H1 (cell line): ENCODE results near the gene BHMT2. TPM values are rescaled to one million over a fixed set of nuclear protein-coding genes. Genes with fewer than 3 reads are reported as not detected.

ENCODE experiments used
- CTCF ChIA-PET: fragments of 300-600 bp; sonication (Branson Sonifier 250); formaldehyde crosslinking; loops from one replicate; lab custom pipeline; 2021; ENCODE audit not compliant: partially characterized antibody; lab: Charles Lee
- POLR2A ChIA-PET: fragments of 300-600 bp; sonication (Branson Sonifier 250); formaldehyde crosslinking; loops from one replicate; lab custom pipeline; 2021; ENCODE audit warnings: inconsistent platforms; ENCODE audit not compliant: partially characterized antibody; lab: Charles Lee
- DNase-seq, 2 experiments: peaks; one replicate each; pipeline versions ENCODE4 v3.0.0 to v3.0.0-alpha.2; 2010 to 2022; ENCODE audit warnings: low spot score in 2 of 2, low read depth in 1 of 2, mixed read lengths in 1 of 2
- FAIRE-seq: peaks from 2 replicates; lab custom pipeline; 2011; peaks lifted over from hg19 to GRCh38; lab: Jason Lieb, UNC
- H2AFZ ChIP-seq: 2 replicates; pipeline ENCODE4 v1.8.1; 2012; ENCODE audit warnings: low read length, inconsistent platforms
- H2AK5ac ChIP-seq: 2 replicates; pipeline ENCODE4 v1.6.1; 2013; ENCODE audit warnings: low read depth, low read length
- H2BK120ac ChIP-seq: replicated peaks from 2 replicates; pipeline ENCODE3; 2013; ENCODE audit warnings: low read depth, low read length, inconsistent platforms
- H2BK12ac ChIP-seq: 2 replicates; pipeline ENCODE4 v1.6.1; 2013; ENCODE audit warnings: low read depth, low read length
- H2BK15ac ChIP-seq: 2 replicates; pipeline ENCODE4 v1.6.1; 2013; ENCODE audit warnings: low read length
- H2BK20ac ChIP-seq: 2 replicates; pipeline ENCODE4 v1.6.1; 2013; ENCODE audit warnings: low read length
- H2BK5ac ChIP-seq: 2 replicates; pipeline ENCODE4 v1.6.1; 2013; ENCODE audit warnings: low read depth, low read length
- H3K14ac ChIP-seq: 2 replicates; pipeline ENCODE4 v1.6.1; 2013; ENCODE audit warnings: inconsistent platforms; ENCODE audit not compliant: insufficient read length
- H3K18ac ChIP-seq: 2 replicates; pipeline ENCODE4 v1.6.1; 2013; ENCODE audit warnings: low read length; ENCODE audit errors: extremely low read depth
- H3K23ac ChIP-seq: 2 replicates; pipeline ENCODE4 v1.6.1; 2013; ENCODE audit warnings: inconsistent platforms; ENCODE audit not compliant: insufficient read length
- H3K23me2 ChIP-seq: 2 replicates; pipeline ENCODE4 v1.6.1; 2013; ENCODE audit warnings: low read depth, low read length
- H3K27ac ChIP-seq: 2 replicates; pipeline ENCODE4 v1.6.1; 2011; ENCODE audit warnings: low read depth, low read length, inconsistent platforms
- H3K27me3 ChIP-seq, 4 experiments: replicated peaks in 1 of 4; 1 replicate in 1 of 4; 2 replicates in 3 of 4; pipeline versions ENCODE4 v1.6.1 to v1.8.1; 2011 to 2013; ENCODE audit warnings: low read length in 3 of 4, mild to moderate bottlenecking in 3 of 4, inconsistent platforms in 2 of 4, mixed read lengths in 2 of 4, moderate library complexity in 1 of 4; ENCODE audit not compliant: control insufficient read depth in 3 of 4, insufficient read depth in 3 of 4; ENCODE audit errors: extremely low read depth in 1 of 4
- H3K36me3 ChIP-seq, 4 experiments: 2 replicates each; pipeline versions ENCODE4 v1.6.1 to v1.8.1; 2011 to 2013; ENCODE audit warnings: mild to moderate bottlenecking in 4 of 4, low read length in 3 of 4, moderate library complexity in 2 of 4, control low read depth in 1 of 4, inconsistent platforms in 1 of 4; ENCODE audit not compliant: insufficient read depth in 4 of 4, control insufficient read depth in 2 of 4
- H3K4ac ChIP-seq: replicated peaks from 2 replicates; pipeline ENCODE3; 2013; ENCODE audit warnings: low read length, low read depth, mixed read lengths, inconsistent platforms; ENCODE audit not compliant: insufficient read length
- H3K4me1 ChIP-seq, 4 experiments: replicated peaks in 1 of 4; 1 replicate in 1 of 4; 2 replicates in 3 of 4; pipeline versions ENCODE4 v1.6.1 to v1.8.1; 2011 to 2013; ENCODE audit warnings: low read length in 3 of 4, inconsistent platforms in 2 of 4, mixed read lengths in 1 of 4; ENCODE audit not compliant: insufficient read depth in 4 of 4, control insufficient read depth in 3 of 4
- H3K4me2 ChIP-seq, 2 experiments: 2 replicates each; pipeline versions ENCODE4 v1.6.1 to v1.8.1; 2011 to 2013; ENCODE audit warnings: low read depth in 2 of 2, low read length in 2 of 2, control low read depth in 1 of 2, inconsistent platforms in 1 of 2, mild to moderate bottlenecking in 1 of 2; ENCODE audit not compliant: insufficient read depth in 1 of 2
- H3K4me3 ChIP-seq, 4 experiments: fragments of 200-600, 300-600 bp in 1 of 4; sonication (generic), shearing (Covaris generic), sonication (Bioruptor Twin) in 1 of 4; 2 replicates each; pipeline versions ENCODE4 v1.5.1 to v1.8.1; 2011 to 2016; ENCODE audit warnings: low read length in 4 of 4, low read depth in 3 of 4, control low read depth in 2 of 4, inconsistent platforms in 2 of 4, mild to moderate bottlenecking in 2 of 4, mixed read lengths in 1 of 4, moderate library complexity in 1 of 4; ENCODE audit not compliant: insufficient read depth in 2 of 4; ENCODE audit errors: extremely low read depth in 1 of 4
- H3K56ac ChIP-seq: replicated peaks from 2 replicates; pipeline ENCODE3; 2013; ENCODE audit warnings: low read depth, mild to moderate bottlenecking, mixed read lengths, low read length, inconsistent platforms; ENCODE audit not compliant: insufficient read length
- H3K79me1 ChIP-seq: 2 replicates; pipeline ENCODE4 v1.6.1; 2013; ENCODE audit warnings: low read depth, low read length, control low read depth
- H3K79me2 ChIP-seq, 2 experiments: 2 replicates each; pipeline versions ENCODE4 v1.6.1 to v1.8.1; 2012 to 2013; ENCODE audit warnings: low read length in 2 of 2, mild to moderate bottlenecking in 2 of 2, inconsistent platforms in 1 of 2; ENCODE audit not compliant: insufficient read depth in 2 of 2, control insufficient read depth in 1 of 2
- H3K9ac ChIP-seq, 4 experiments: replicated peaks in 1 of 4; 1 replicate in 1 of 4; 2 replicates in 3 of 4; pipeline versions ENCODE4 v1.6.1 to v1.8.1; 2011 to 2013; ENCODE audit warnings: low read depth in 3 of 4, low read length in 3 of 4, control low read depth in 2 of 4, mild to moderate bottlenecking in 2 of 4, moderate library complexity in 2 of 4, inconsistent platforms in 1 of 4; ENCODE audit errors: extremely low read depth in 1 of 4
- H3K9me3 ChIP-seq, 2 experiments: 2 replicates each; pipeline versions ENCODE4 v1.6.1 to v1.8.1; 2012 to 2013; ENCODE audit warnings: mild to moderate bottlenecking in 2 of 2, moderate library complexity in 2 of 2, control low read depth in 1 of 2, inconsistent platforms in 1 of 2, low read depth in 1 of 2, low read length in 1 of 2, mixed read lengths in 1 of 2; ENCODE audit not compliant: insufficient read depth in 2 of 2
- H4K20me1 ChIP-seq, 2 experiments: replicated peaks in 1 of 2; 2 replicates each; pipeline versions ENCODE3 to v1.8.1; 2011 to 2013; ENCODE audit warnings: inconsistent platforms in 2 of 2, low read length in 2 of 2, mild to moderate bottlenecking in 1 of 2; ENCODE audit not compliant: insufficient read depth in 2 of 2, control insufficient read depth in 1 of 2
- H4K5ac ChIP-seq: 2 replicates; pipeline ENCODE4 v1.6.1; 2013; ENCODE audit warnings: low read length, low read depth, mixed read lengths, inconsistent platforms; ENCODE audit not compliant: insufficient read length
- H4K8ac ChIP-seq: 2 replicates; pipeline ENCODE4 v1.8.0; 2013; ENCODE audit warnings: mild to moderate bottlenecking, moderate library complexity, low read length, inconsistent platforms; ENCODE audit not compliant: insufficient read depth; ENCODE audit errors: extremely low read depth
- H4K91ac ChIP-seq: replicated peaks from 2 replicates; pipeline ENCODE3; 2013; ENCODE audit warnings: low read length, mixed read lengths, inconsistent platforms; ENCODE audit not compliant: insufficient read length
- ASH2L ChIP-seq: fragments of 200-600, 300-600 bp; sonication (generic); IDR thresholded peaks from one replicate; pipeline ENCODE4 v1.7.1; 2017; ENCODE audit warnings: low read length
- JUND ChIP-seq: IDR thresholded peaks from 2 replicates; pipeline ENCODE4 v1.6.1; 2011; ENCODE audit warnings: mild to moderate bottlenecking, improper control_type of control experiment, low read length
- RAD21 ChIP-seq, 2 experiments: IDR thresholded peaks in 1 of 2; conservative IDR thresholded peaks in 1 of 2; 2 replicates each; pipeline ENCODE4 v1.6.1; 2011; ENCODE audit warnings: low read depth in 2 of 2, low read length in 2 of 2, improper control_type of control experiment in 1 of 2, inconsistent platforms in 1 of 2, mild to moderate bottlenecking in 1 of 2, moderate library complexity in 1 of 2
- RFX5 ChIP-seq: IDR thresholded peaks from 2 replicates; pipeline ENCODE4 v1.6.1; 2011; ENCODE audit warnings: low read depth, low read length, improper control_type of control experiment, borderline replicate concordance
- SIN3A ChIP-seq, 2 experiments: IDR thresholded peaks in 1 of 2; conservative IDR thresholded peaks in 1 of 2; 2 replicates each; pipeline ENCODE4 v1.6.1; 2011 to 2012; ENCODE audit warnings: low read length in 2 of 2, improper control_type of control experiment in 1 of 2, low read depth in 1 of 2, mild to moderate bottlenecking in 1 of 2
- SRF ChIP-seq: IDR thresholded peaks from 2 replicates; pipeline ENCODE4 v1.6.1; 2011; ENCODE audit warnings: mild to moderate bottlenecking, low read depth, low read length, moderate library complexity
- WGBS, 2 experiments: shearing (Covaris generic) in 1 of 2; methylation state at CpG; one replicate each; pipeline versions ENCODE4 v1.1.6 to v1.1.7; 2013 to 2015; ENCODE audit warnings: low lambda C conversion rate in 2 of 2, mixed read lengths in 2 of 2, inconsistent platforms in 1 of 2, low coverage in 1 of 2, missing lambda C conversion rate in 1 of 2; ENCODE audit not compliant: insufficient replicate concordance in 2 of 2, insufficient coverage in 1 of 2, insufficient read length in 1 of 2; ENCODE audit errors: extremely low coverage in 1 of 2, missing lambda C conversion rate in 1 of 2; 5-methylcytosine and 5-hydroxymethylcytosine counted together
- polyA plus RNA-seq, 7 experiments: library from polyadenylated mRNA; depleted of rRNA in 3 of 7; stranded (reverse) in 5 of 7; unstranded in 2 of 7; fragments of >200 nt in 5 of 7; fragments of 200-250 nt in 2 of 7; gene quantifications; 1 replicate in 5 of 7; 2 replicates in 1 of 7; 4 replicates in 1 of 7; pipeline versions ENCODE4 v1.2.1 to v1.2.3, GENCODE V29; 2011 to 2013; ENCODE audit warnings: missing spikeins in 2 of 7, mixed read lengths in 2 of 7
- total RNA-seq: library from RNA; stranded (reverse); fragmentation: NEBNext Ultra II Directional; extraction: Animal tissue kit (Norgen Biotek cat#: 25700); gene quantifications from 2 replicates; pipeline ENCODE4 v1.2.1, GENCODE V29; 2021
- TF ChIP-seq, protein P1 (sequence below): IDR thresholded peaks from 2 replicates; pipeline ENCODE4 v1.6.1; 2012; ENCODE audit warnings: inconsistent platforms

The BHMT2 gene
- total and polyA plus RNA-seq, 2 of the 8 experiments (the other 6 are each of a cell fraction or from before 2014, with no cell fraction given) = 0.11 TPM; not detected in 1

DNA sequence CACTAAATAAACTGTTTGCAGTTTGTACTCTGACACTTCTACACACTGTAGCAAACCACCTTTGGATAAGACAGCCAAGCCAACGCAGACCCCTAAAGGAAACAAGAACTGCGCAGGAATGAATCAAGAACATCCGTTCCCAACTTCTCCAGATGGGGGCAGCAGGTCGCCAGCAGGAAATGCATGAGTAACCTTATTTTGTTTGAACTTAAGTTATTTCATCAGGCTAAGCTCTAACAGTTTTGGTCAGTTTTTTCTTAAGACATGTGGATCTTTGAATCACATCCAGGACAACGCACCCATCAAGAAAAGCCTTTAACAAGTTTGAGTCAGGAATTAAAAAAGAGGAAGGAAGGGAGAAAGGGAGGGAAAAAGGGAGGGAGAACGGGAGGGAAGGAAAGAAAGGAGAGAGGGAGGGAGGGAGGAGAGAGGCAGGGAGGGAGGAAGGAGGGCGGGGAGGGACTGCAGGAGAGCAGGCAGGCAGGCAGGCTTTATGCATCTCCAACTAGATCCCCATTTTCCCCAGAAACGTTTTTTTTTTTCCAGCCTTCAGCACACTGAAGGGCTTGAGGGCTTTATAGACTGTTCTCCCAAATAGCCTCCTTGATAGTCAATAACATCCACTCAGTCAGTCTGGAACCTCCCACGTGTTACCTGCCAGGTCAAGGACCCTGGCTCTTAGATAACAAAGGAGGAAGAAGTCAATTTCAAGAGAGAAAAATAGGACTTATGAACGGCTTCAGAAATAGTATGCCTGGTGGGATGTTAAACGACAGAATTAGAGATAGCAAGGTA, 64.3 kb downstream of the BHMT2 start:
- peak; percentile 58 to 79 for DNase-seq
- no peak overlapping the region for H2AK5ac ChIP-seq
- FAIRE-seq = peak; percentile 73
- no peaks in the 10 kb centered on the region for H3K79me2 ChIP-seq
- no peaks in the 10 kb centered on the region for H3K36me3 ChIP-seq
- 11% methylated on average over 10 of the region's 11 CpGs; no CpG with 5 or more reads in 1 of the 2 experiments for WGBS, 2 experiments
- H2BK5ac ChIP-seq = peak overlapping the region; percentile 61
- H3K27me3 ChIP-seq = no peaks in the 10 kb centered on the region
- H2BK20ac ChIP-seq = 0 out of 2 replicates have a peak overlapping the region, but pooled peaks have one; percentile 50
- H4K20me1 ChIP-seq = no peaks in the 10 kb centered on the region
- ChIA-PET POLR2A (interaction anchor here (1.1 to 1.4 kb wide), 4 partner anchors 13 to 148 kb away, joined by 3 read pairs; no protein-coding TSS in a partner anchor), CTCF (interaction anchor here (0.6 to 6.6 kb wide), 60 partner anchors 11 to 660 kb away, joined by 3 to 243 read pairs (median 4); partner anchors contain the start of gene ARSB)
- peak overlapping the region; percentile 12 to 54 (median 29); a peak in 7 of 8 replicates for H3K4me3 ChIP-seq
- H3K9ac ChIP-seq = peak overlapping the region in 1 of 4 experiments; percentile 26; a peak in 2 of 7 replicates
- no peak overlapping the region for H4K8ac ChIP-seq
- H3K4ac ChIP-seq = no peak overlapping the region
- no peaks in the 10 kb centered on the region; the same call in 1 of the 2 replicates for H3K79me1 ChIP-seq
- no peaks in the 10 kb centered on the region; the same call in none of the 2 replicates for H3K23me2 ChIP-seq
- H3K27ac ChIP-seq = no peak overlapping the region
- peak overlapping the region; percentile 19 to 57 for H3K4me2 ChIP-seq
- no peak overlapping the region for H3K23ac ChIP-seq
- H3K4me1 ChIP-seq = peaks cover 0 to 7% (median 1%) of the 10 kb centered on the region in 4 experiments; a peak in 5 of 7 replicates
- peak overlapping the region; percentile 57; the same call in 1 of the 2 replicates for H2AFZ ChIP-seq
- H3K18ac ChIP-seq = peak overlapping the region; percentile 51
- peak overlapping the region; percentile 55 for H2BK12ac ChIP-seq
- H2BK15ac ChIP-seq = no peak overlapping the region
- H4K5ac ChIP-seq = no peak overlapping the region
- H3K14ac ChIP-seq = no peak overlapping the region
- no peak overlapping the region for H3K56ac ChIP-seq
- no peak overlapping the region for H2BK120ac ChIP-seq
- no peaks in the 10 kb centered on the region for H3K9me3 ChIP-seq
- H4K91ac ChIP-seq = no peak overlapping the region
- no peak; a peak in 1 of 4 replicates for TF ChIP-seq SIN3A (conservative IDR thresholded peaks at IDR 0.05 in 1 of 2, IDR thresholded peaks at IDR 0.05 in 1 of 2; ENCODE audit: low read depth in 1 of 2, low read length in 2 of 2)
- TF ChIP-seq ASH2L = peak; percentile 90
- no peak for TF ChIP-seq RFX5
- peak; percentile 73 to 78 for TF ChIP-seq RAD21 (IDR thresholded peaks at IDR 0.05 in 1 of 2, conservative IDR thresholded peaks at IDR 0.05 in 1 of 2; ENCODE audit: low read depth in 2 of 2, low read length in 2 of 2)
- TF ChIP-seq, protein P1, sequence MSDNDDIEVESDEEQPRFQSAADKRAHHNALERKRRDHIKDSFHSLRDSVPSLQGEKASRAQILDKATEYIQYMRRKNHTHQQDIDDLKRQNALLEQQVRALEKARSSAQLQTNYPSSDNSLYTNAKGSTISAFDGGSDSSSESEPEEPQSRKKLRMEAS = peak; percentile 42
- no peak for TF ChIP-seq SRF
- no peak for TF ChIP-seq JUND
